Activated naive CD4-positive, alpha-beta T cell treated with anti-CD3 and anti-CD28 coated beads, Interleukin-2, amount 50 U/mL, for 72 hours (primary cell): Measurements from ENCODE around the gene CIBAR2. TPM values are rescaled to one million over a fixed set of nuclear protein-coding genes. Genes with fewer than 3 reads are reported as not detected.

ENCODE experiments used
- ATAC-seq, 2 donors: fragments of 150-1000 bp; cut with Tn5 transposase; 2 replicates each; pipeline ENCODE4 v1.10.0; 2021; ENCODE audit warnings: mild to moderate bottlenecking in 2 of 2, moderate library complexity in 2 of 2
- DNase-seq, 2 donors: peaks; one replicate each; pipeline ENCODE4 v3.0.0; 2021 to 2022; ENCODE audit warnings: low spot score in 2 of 2
- H3K27ac Mint-ChIP-seq, 2 donors: one replicate each; pipeline ENCODE4 v1.8.0; 2022; ENCODE audit warnings: mild to moderate bottlenecking in 2 of 2, mixed read lengths in 2 of 2
- H3K36me3 Mint-ChIP-seq, 2 donors: one replicate each; pipeline ENCODE4 v1.8.0; 2022; ENCODE audit warnings: mixed read lengths in 2 of 2
- H3K9me3 Mint-ChIP-seq, 2 donors: one replicate each; pipeline ENCODE4 v1.8.0; 2022; ENCODE audit warnings: mixed read lengths in 2 of 2
- total RNA-seq, 2 donors: library from RNA; stranded (reverse); gene quantifications; one replicate each; pipeline ENCODE4 v1.2.3, GENCODE V29; 2022

Gene CIBAR2
- total RNA-seq, 2 donors from 2014 or later = not detected

GRCh38 chr16:85136213-85136701 lies 24.0 kb upstream of the CIBAR2 start:
- DNase-seq = no peak
- peak in 1 of 2 donors; percentile 67 for ATAC-seq
- Mint-ChIP-seq H3K36me3 (no peaks in the 10 kb centered on the region), H3K27ac (no peak overlapping the region), H3K9me3 (no peaks in the 10 kb centered on the region)

- Mint-ChIP-seq H3K27ac (no peak overlapping the region), H3K9me3 (no peaks in the 10 kb centered on the region)
- no peak for ATAC-seq
These were observed 22.5 kb upstream of the CIBAR2 start for GRCh38 chr16:85134789-85135142.

GRCh38 chr16:85134076-85134788 lies 22.0 kb upstream of the CIBAR2 start:
- no peak overlapping the region for H3K27ac Mint-ChIP-seq
- no peaks in the 10 kb centered on the region for H3K9me3 Mint-ChIP-seq
- no peak for DNase-seq
- H3K36me3 Mint-ChIP-seq = no peaks in the 10 kb centered on the region
- no peak for ATAC-seq

More at GRCh38 chr16:85134789-85135142, 22.5 kb upstream of the CIBAR2 start:
- DNase-seq = no peak
- H3K36me3 Mint-ChIP-seq = no peaks in the 10 kb centered on the region

- Mint-ChIP-seq H3K36me3 (no peaks in the 10 kb centered on the region), H3K9me3 (no peaks in the 10 kb centered on the region), H3K27ac (no peak overlapping the region)
- no peak for DNase-seq
- ATAC-seq = no peak
These were observed 21.0 kb upstream of the CIBAR2 start for GRCh38 chr16:85133290-85133599.

- no peak for DNase-seq
- Mint-ChIP-seq H3K27ac (no peak overlapping the region), H3K36me3 (no peaks in the 10 kb centered on the region), H3K9me3 (no peaks in the 10 kb centered on the region)
- ATAC-seq = no peak
These were observed 20.4 kb upstream of the CIBAR2 start for GRCh38 chr16:85132456-85133289.

- no peak for DNase-seq
- no peaks in the 10 kb centered on the region for H3K36me3 Mint-ChIP-seq
- H3K27ac Mint-ChIP-seq = no peak overlapping the region
- ATAC-seq = no peak
- no peaks in the 10 kb centered on the region for H3K9me3 Mint-ChIP-seq
These were observed 18.4 kb upstream of the CIBAR2 start for GRCh38 chr16:85130705-85131028.

GRCh38 chr16:85129876-85130704 lies 17.8 kb upstream of the CIBAR2 start:
- H3K27ac Mint-ChIP-seq = no peak overlapping the region
- no peak for DNase-seq
- no peaks in the 10 kb centered on the region for H3K9me3 Mint-ChIP-seq
- no peak for ATAC-seq
- no peaks in the 10 kb centered on the region for H3K36me3 Mint-ChIP-seq

- no peak overlapping the region for H3K27ac Mint-ChIP-seq
- no peaks in the 10 kb centered on the region for H3K36me3 Mint-ChIP-seq
- ATAC-seq (no peak), DNase-seq (no peak)
- H3K9me3 Mint-ChIP-seq = no peaks in the 10 kb centered on the region
These were observed 16.0 kb upstream of the CIBAR2 start for GRCh38 chr16:85128079-85128837.

- ATAC-seq (no peak), DNase-seq (no peak)
- Mint-ChIP-seq H3K36me3 (no peaks in the 10 kb centered on the region), H3K27ac (peak overlapping the region in 1 of 2 donors; percentile 75), H3K9me3 (no peaks in the 10 kb centered on the region)
These were observed 15.1 kb upstream of the CIBAR2 start for GRCh38 chr16:85127379-85127723.

GRCh38 chr16:85126705-85127378 lies 14.6 kb upstream of the CIBAR2 start:
- Mint-ChIP-seq H3K9me3 (no peaks in the 10 kb centered on the region), H3K27ac (peak overlapping the region in 1 of 2 donors; percentile 75), H3K36me3 (no peaks in the 10 kb centered on the region)
- ATAC-seq (peak in 1 of 2 donors; percentile 56), DNase-seq (no peak)

- H3K9me3 Mint-ChIP-seq = no peaks in the 10 kb centered on the region
- no peaks in the 10 kb centered on the region for H3K36me3 Mint-ChIP-seq
- ATAC-seq (no peak), DNase-seq (no peak)
- peak overlapping the region in 1 of 2 donors; percentile 75 for H3K27ac Mint-ChIP-seq
These were observed 14.1 kb upstream of the CIBAR2 start for GRCh38 chr16:85126394-85126704.

- Mint-ChIP-seq H3K27ac (no peak overlapping the region), H3K36me3 (no peaks in the 10 kb centered on the region), H3K9me3 (no peaks in the 10 kb centered on the region)
- ATAC-seq (no peak), DNase-seq (no peak)
These were observed 13.5 kb upstream of the CIBAR2 start for GRCh38 chr16:85125570-85126393.

GRCh38 chr16:85124636-85125346 lies 12.5 kb upstream of the CIBAR2 start:
- Mint-ChIP-seq H3K9me3 (no peaks in the 10 kb centered on the region), H3K27ac (no peak overlapping the region), H3K36me3 (no peaks in the 10 kb centered on the region)
- DNase-seq (no peak), ATAC-seq (no peak)

- ATAC-seq = no peak
- no peak for DNase-seq
- no peak overlapping the region for H3K27ac Mint-ChIP-seq
- no peaks in the 10 kb centered on the region for H3K9me3 Mint-ChIP-seq
- no peaks in the 10 kb centered on the region for H3K36me3 Mint-ChIP-seq
These were observed 11.8 kb upstream of the CIBAR2 start for GRCh38 chr16:85123891-85124635.
